ENCODE measurements around the gene DNAJB12.

DNAJB12 gene

DNA sequence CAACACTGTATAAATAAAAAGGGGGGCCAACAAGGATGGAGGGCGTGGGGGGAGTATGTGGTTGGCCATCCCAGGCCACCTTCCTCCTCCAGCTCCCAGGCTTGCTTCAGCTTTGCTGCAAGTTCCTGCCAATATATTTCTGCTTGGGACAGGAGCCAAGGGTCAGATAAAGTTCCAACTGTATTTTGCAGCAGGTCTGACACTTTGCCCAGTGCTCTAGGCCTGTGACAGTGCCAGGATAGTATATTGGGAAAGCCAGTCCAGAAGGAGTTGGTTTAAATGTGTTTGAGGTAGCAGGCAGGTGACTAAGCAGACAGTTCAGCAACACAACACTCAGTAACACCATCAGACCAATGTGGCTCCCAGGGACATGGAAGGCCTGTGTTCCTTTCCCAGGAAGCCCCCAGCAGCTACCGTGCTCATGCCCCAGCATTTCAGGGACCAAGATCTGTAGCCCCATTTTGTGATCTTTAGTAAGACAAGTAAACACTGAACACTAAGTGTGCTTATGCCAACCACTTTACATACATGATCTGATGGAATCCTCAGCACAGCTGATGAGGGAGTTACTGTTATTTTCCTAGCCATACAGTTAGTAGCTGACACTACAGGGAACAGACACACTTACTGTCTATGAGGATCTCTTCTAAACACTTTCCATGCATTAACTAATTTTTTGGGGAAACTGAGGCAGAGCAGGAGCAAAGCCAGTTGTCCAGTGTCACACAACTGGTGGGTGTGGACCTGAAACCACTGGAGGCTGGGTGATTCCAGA, 38.9 kb downstream of the DNAJB12 start:
- no peak overlapping the region for H3K4me3 ChIP-seq (ENCODE audit: control insufficient read depth, low read depth, low read length)
- TF ChIP-seq, protein P1, sequence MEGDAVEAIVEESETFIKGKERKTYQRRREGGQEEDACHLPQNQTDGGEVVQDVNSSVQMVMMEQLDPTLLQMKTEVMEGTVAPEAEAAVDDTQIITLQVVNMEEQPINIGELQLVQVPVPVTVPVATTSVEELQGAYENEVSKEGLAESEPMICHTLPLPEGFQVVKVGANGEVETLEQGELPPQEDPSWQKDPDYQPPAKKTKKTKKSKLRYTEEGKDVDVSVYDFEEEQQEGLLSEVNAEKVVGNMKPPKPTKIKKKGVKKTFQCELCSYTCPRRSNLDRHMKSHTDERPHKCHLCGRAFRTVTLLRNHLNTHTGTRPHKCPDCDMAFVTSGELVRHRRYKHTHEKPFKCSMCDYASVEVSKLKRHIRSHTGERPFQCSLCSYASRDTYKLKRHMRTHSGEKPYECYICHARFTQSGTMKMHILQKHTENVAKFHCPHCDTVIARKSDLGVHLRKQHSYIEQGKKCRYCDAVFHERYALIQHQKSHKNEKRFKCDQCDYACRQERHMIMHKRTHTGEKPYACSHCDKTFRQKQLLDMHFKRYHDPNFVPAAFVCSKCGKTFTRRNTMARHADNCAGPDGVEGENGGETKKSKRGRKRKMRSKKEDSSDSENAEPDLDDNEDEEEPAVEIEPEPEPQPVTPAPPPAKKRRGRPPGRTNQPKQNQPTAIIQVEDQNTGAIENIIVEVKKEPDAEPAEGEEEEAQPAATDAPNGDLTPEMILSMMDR (conservative IDR thresholded peaks at IDR 0.05; ENCODE audit: control insufficient read depth, insufficient read depth, low read depth, low read length), result no peak
- DNase-seq (ENCODE audit: low read depth), result peak; percentile 91

DNA sequence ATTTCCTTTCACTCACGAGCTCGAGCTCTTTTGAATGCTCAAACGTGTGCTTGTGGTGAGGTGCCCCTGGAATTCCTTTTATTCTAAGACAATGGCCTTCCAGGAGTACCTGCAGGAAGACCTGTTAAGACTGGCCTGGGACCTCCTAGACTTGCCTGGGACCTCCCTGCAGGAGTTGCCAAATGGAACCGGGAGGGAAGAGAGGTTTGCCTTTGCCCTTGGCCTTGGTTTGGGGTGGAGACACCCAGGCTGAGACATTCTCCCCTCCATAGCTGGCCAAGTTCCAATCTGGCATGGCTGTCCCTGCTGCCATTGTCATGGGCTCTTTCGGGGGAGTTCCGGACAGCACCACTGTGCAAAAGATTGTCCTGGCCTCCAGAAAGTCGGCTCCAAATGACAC, 39.7 kb downstream of the DNAJB12 start:
- H3K4me3 ChIP-seq (ENCODE audit: control insufficient read depth, low read depth, low read length), result no peak overlapping the region
- TF ChIP-seq, protein P1 (conservative IDR thresholded peaks at IDR 0.05; ENCODE audit: control insufficient read depth, insufficient read depth, low read depth, low read length), result no peak
- DNase-seq (ENCODE audit: low read depth), result no peak

DNA sequence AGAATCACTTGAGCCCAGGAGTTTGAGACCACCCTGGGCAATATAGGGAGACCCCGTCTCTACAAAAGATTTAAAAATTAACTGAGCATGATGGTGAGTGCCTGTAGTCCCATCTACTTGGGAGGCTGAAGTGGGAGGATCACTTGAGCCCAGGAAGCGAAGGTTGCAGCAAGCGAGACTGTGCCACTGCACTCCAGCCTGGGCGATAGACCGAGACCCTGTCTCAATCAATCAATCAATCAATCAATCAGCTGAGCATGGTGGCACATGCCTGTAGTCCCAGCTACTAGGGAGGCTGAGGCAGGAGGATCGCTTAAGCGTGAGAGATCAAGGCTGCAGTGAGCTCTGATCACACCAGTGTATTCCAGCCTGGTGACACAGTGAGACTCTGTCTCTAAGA, 40.5 kb downstream of the DNAJB12 start:
- TF ChIP-seq, protein P1 (conservative IDR thresholded peaks at IDR 0.05; ENCODE audit: control insufficient read depth, insufficient read depth, low read depth, low read length), result no peak
- no peak for DNase-seq (ENCODE audit: low read depth)
- no peak overlapping the region for H3K4me3 ChIP-seq (ENCODE audit: control insufficient read depth, low read depth, low read length)

- TF ChIP-seq, protein P1 (conservative IDR thresholded peaks at IDR 0.05; ENCODE audit: control insufficient read depth, insufficient read depth, low read depth, low read length), result no peak
- no peak overlapping the region for H3K4me3 ChIP-seq (ENCODE audit: control insufficient read depth, low read depth, low read length)
- DNase-seq (ENCODE audit: low read depth), result no peak
Observed at GRCh38 chr10:72312865-72313391, 41.8 kb downstream of the DNAJB12 start.

GRCh38 chr10:72311667-72312066, 43.1 kb downstream of the DNAJB12 start:
- no peak for DNase-seq (ENCODE audit: low read depth)
- H3K4me3 ChIP-seq (ENCODE audit: control insufficient read depth, low read depth, low read length), result no peak overlapping the region
- TF ChIP-seq, protein P1 (conservative IDR thresholded peaks at IDR 0.05; ENCODE audit: control insufficient read depth, insufficient read depth, low read depth, low read length), result no peak

DNA sequence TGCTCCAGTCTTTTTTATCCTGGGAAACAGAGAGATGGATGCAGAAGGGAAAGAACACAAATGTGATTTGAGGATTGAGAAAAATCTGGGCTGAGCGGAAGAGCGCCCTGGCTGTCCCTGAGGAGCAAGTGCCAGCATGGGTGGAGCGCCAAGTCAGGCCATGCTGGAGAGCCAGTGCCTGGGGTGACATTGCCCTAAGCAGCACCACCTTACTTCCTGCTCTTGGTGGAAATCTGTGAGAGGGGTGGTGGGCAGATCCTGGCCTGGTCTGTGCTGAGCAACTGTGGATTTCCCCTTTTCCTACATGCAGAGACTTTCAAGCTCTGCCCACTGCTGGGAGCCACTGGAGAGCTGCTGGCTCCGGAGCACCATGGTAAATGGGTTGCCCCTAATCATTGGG, 44.1 kb downstream of the DNAJB12 start:
- TF ChIP-seq, protein P1 (conservative IDR thresholded peaks at IDR 0.05; ENCODE audit: control insufficient read depth, insufficient read depth, low read depth, low read length), result no peak
- no peak overlapping the region for H3K4me3 ChIP-seq (ENCODE audit: control insufficient read depth, low read depth, low read length)
- no peak for DNase-seq (ENCODE audit: low read depth)
